ENCODE measurements around the gene DIS3L2.

DNA sequence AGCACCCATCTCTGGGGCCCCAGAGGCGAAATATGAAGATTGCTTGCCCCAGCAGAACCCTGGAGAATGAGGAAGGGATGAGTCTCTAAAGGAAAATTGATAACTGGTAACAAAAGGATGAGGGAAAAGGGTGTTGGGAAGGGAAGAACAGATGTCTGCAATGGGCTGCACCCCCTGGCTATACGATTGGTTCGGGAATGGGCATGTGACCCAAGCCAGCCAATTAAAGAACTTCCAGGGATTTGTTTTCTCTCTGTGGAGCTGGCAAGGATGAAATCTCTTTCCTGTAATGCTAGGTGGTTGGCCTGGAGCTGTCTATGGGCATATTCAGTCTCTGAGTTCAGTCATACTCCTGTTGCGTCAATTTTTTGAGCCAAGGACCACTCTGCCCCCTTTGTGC is 22.5 kb upstream of the DIS3L2 start:
- TF ChIP-seq POLR2A (IDR thresholded peaks at IDR 0.05; ENCODE audit: low read depth, low read length) (no peak), POLR2AphosphoS5 (IDR thresholded peaks at IDR 0.05; ENCODE audit: low read depth, low read length) (no peak)

All from GM12892 (cell line).